ENCODE results near the gene U2AF1L4. TPM values are rescaled to one million over a fixed set of nuclear protein-coding genes. Genes with fewer than 3 reads are reported as not detected.
"Not testable (repeated sequence)": the region's sequence is repeated elsewhere in the genome, so short reads cannot be mapped to it uniquely, and the experiment has no call there.

Gene U2AF1L4
- total RNA-seq, 1 donor from 2014 or later: 9.7 TPM

GRCh38 chr19:35781650-35782049 lies 36.4 kb upstream of the U2AF1L4 start:
- DNase-seq (ENCODE audit: low read depth): no peak

- DNase-seq (ENCODE audit: low read depth): no peak
Observed at GRCh38 chr19:35780717-35781116, 35.5 kb upstream of the U2AF1L4 start.

- DNase-seq (ENCODE audit: low read depth): no peak
Observed at GRCh38 chr19:35780058-35780457, 34.8 kb upstream of the U2AF1L4 start.

- DNase-seq (ENCODE audit: low read depth): no peak
Observed at GRCh38 chr19:35779033-35779432, 33.8 kb upstream of the U2AF1L4 start.

GRCh38 chr19:35777961-35778360 lies 32.7 kb upstream of the U2AF1L4 start:
- no peak for DNase-seq (ENCODE audit: low read depth)

GRCh38 chr19:35777086-35777841 lies 32.0 kb upstream of the U2AF1L4 start:
- no peak for DNase-seq (ENCODE audit: low read depth)

- no peak for DNase-seq (ENCODE audit: low read depth)
Observed at GRCh38 chr19:35776102-35776788, 31.0 kb upstream of the U2AF1L4 start.

- DNase-seq (ENCODE audit: low read depth): peak; percentile 99
Observed at GRCh38 chr19:35775298-35776101, 30.3 kb upstream of the U2AF1L4 start, which contains the start of gene ARHGAP33. ARHGAP33 (plus strand) TSS chr19:35775564; CDS start chr19:35775659, 95 bp downstream.

GRCh38 chr19:35775046-35775297 lies 29.8 kb upstream of the U2AF1L4 start:
- no peak for DNase-seq (ENCODE audit: low read depth)

GRCh38 chr19:35774274-35775045 lies 29.2 kb upstream of the U2AF1L4 start:
- no peak for DNase-seq (ENCODE audit: low read depth)

GRCh38 chr19:35773020-35773806 lies 28.0 kb upstream of the U2AF1L4 start:
- no peak for DNase-seq (ENCODE audit: low read depth)

- not testable (repeated sequence) for DNase-seq (ENCODE audit: low read depth)
Observed at GRCh38 chr19:35772362-35772761, 27.1 kb upstream of the U2AF1L4 start.

GRCh38 chr19:35768082-35768421 lies 22.8 kb upstream of the U2AF1L4 start:
- DNase-seq (ENCODE audit: low read depth): no peak

GRCh38 chr19:35767288-35768081 lies 22.3 kb upstream of the U2AF1L4 start:
- no peak for DNase-seq (ENCODE audit: low read depth)

GRCh38 chr19:35766571-35767104 lies 21.4 kb upstream of the U2AF1L4 start:
- no peak for DNase-seq (ENCODE audit: low read depth)

- DNase-seq (ENCODE audit: low read depth): no peak
Observed at GRCh38 chr19:35764432-35765315, 19.5 kb upstream of the U2AF1L4 start.

GRCh38 chr19:35760711-35761349 lies 15.6 kb upstream of the U2AF1L4 start:
- no peak for DNase-seq (ENCODE audit: low read depth)

GRCh38 chr19:35759697-35760096 lies 14.5 kb upstream of the U2AF1L4 start:
- no peak for DNase-seq (ENCODE audit: low read depth)
